GM19351 (cell line): ENCODE measurements around the gene TIMM10B.

Experiments used
- ATAC-seq: cut with Tn5 transposase; IDR thresholded peaks from one replicate; pipeline ENCODE4 v1.9.1; 2021; ENCODE audit warnings: mild to moderate bottlenecking, moderate library complexity; ENCODE audit not compliant: unreplicated experiment

The TIMM10B gene, protein sequence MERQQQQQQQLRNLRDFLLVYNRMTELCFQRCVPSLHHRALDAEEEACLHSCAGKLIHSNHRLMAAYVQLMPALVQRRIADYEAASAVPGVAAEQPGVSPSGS

DNA sequence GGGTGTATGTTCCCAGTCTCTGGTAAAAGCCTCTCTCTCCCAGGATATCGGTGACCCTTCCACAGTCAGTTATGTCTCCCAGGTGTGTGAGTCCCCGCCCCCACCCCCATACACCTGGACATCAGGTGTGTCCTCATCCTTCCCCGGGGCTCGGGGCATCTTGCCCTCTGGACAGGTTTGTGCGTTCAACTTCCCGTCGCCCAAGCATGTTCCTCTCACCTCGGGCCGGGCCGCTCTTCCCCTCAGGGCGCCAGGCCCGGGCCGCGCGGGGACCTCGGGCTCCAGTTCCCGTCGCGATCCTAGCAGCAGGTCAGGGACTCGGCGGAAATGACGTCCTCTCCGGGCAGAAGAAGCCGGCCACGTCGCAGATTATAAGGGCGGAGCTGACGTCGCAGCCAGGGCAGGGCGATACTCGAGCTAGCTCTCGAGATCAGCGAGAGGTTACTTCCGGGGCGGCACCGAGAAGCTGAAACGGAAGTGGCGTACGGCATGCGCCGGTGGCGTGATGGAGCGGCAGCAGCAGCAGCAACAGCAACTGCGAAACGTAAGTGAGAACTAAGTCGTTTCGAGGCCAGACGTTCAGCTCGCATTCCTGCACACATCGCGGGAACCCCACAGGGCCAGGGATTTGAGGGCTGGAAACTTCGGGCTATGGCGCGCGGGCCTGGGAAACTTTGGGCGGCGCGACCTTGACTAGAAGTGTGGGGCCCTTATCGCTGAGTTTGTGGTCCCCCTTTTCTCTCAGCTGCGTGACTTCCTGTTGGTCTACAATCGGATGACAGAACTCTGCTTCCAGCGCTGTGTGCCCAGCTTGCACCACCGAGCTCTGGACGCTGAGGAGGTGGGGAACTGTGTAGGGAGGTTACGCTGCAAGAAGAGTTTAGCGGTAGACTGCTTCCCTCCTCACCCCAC is at the start of gene TIMM10B, which contains the start of gene ARFIP2:
TIMM10B (plus strand) TSS at position 490 of the 912 bp plus-strand sequence; CDS start at position 506, 16 bp downstream.
ARFIP2 (minus strand) TSS at position 320 of the 912 bp plus-strand sequence. CDS start 910 bp downstream, outside the sequence.
- ATAC-seq: peak; percentile 99

DNA sequence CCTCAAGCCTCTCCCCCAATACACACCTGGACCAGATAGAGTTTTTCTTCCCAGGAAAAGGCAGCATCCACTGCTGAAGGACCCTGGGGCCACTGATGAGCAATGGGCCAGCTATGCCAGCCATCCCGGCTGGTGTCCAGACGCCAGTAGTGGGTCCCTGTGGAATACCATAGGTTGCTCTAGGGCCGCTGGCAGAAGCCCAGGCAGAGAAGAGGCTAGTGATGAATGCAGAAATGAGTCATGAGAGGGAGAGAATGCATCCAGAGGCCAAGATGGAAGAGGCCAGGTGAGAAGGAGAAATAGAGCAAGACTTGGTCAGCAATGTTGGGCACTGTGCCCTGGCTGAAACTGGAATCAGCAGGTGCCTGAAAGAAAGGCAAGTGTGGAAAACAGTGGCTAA is 49.4 kb upstream of the TIMM10B start:
- ATAC-seq: no peak

DNA sequence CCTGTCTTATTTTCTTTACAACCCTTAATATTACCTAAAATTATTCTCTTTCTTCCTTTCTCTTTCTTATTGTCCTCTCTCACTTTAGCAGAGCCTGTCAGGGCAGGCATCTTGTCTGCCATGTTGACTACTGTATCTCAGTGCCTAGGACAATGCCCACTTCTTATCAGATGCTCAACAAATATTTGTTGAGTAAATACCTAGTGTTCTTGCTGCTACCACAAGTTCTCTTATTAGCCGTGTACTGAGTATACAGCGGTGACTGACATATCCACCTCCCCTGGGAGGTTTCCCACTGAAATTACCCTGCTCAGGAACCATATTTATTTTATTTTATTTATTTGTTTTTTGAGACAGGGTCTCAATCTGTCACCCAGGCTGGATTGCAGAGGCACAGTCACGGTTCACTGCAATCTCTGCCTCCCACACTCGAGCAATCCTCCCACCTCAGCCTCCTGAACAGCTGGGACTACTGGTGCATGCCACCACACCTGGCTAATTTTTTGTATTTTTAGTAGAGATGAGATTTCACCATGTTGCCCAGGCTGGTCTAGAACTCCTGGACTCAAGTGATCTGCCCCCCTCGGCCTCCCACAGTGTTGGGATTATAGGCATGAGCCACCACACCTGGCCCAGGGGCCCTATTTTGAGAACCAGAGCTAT is 47.2 kb upstream of the TIMM10B start:
- ATAC-seq: peak; percentile 48

DNA sequence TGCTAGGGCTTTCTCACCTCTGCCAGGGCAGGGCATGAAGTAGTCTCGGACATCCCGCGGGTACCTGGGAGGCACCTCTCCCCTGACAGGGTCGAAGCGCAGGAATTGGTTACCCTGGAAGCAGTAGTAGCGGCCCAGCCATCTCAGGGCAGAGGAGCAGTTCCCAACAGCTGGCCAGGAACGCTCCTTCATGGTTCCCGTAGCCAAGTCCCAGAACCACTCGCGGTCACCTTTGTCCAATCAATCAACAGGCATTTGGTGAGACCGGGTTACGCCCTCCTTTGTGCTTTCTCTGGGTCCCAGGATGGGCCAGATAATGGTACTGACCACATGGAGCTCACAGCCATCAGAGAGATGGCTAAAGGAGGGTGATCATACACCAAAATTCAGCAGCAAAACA is 43.9 kb upstream of the TIMM10B start:
- no peak for ATAC-seq

DNA sequence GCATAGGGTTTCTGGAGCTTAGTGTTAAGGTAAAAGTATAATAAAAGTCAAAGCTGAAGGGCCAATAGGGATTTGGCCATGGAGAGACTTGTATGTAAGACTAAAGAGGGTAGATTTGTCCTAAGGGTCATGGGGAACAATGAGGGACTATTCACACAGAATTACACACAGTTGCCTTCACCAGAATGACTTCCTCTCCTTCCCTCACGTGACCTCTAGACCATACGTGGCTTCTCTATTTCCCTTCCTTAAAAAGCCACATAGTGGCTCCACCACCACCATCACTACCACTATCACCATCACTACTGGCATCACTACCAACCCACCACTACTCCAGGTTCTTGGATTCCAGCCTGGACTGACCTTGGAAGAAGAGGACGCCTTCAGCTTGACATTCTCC is 43.3 kb upstream of the TIMM10B start:
- ATAC-seq: no peak

DNA sequence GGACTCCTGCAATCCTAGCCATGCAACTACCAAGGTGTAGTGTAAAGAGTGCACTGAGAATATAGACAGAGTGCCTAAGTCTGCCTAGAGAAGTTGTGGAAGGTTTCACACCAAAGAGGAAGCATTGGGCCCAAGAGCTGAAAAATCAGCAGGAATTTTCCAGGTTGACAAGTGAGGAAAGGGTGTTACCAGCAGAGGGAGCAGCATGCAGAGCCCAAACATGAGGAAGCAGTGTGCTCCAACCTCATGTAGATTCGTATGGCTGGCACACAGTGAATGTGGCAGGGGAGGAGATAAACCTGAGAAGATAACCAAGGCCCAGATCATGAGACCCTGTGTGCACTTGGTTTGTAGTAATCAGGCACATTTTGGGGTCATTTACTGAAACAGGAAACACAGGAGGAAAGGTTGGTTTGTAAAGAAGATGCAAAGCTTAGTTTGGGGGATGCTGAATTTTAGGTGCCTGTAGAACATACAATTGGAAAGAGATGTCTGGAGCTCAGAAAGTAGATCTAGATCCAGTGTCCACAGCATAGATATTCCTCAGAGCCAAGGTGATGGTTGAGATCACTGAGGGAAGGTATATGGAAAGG is 42.2 kb upstream of the TIMM10B start:
- ATAC-seq: no peak

DNA sequence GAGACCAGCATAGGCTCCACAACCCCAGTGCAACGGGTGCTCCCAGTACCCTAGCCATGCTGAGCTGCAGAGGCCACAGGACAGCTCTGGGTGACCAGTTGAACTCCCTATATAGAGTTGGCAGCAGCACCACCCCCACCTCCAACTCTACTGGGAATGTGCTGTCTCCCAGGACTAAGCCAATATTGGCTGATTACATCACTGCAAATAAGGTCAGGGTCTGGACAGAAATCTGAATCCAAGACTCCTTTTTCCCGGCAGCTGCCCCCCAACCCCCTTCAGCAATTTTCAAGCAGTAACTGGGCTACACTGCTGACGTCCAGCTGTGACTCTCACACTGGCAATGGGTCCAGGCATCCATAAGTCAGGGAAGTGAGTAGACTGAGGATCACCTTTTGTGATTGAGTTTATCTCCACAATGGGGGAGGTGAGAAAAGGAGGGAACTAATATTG is 40.4 kb upstream of the TIMM10B start, which contains the start of gene HPX:
HPX (minus strand) TSS at position 82 of the 453 bp plus-strand sequence; CDS start at position 58, 24 bp downstream.
- no peak for ATAC-seq

DNA sequence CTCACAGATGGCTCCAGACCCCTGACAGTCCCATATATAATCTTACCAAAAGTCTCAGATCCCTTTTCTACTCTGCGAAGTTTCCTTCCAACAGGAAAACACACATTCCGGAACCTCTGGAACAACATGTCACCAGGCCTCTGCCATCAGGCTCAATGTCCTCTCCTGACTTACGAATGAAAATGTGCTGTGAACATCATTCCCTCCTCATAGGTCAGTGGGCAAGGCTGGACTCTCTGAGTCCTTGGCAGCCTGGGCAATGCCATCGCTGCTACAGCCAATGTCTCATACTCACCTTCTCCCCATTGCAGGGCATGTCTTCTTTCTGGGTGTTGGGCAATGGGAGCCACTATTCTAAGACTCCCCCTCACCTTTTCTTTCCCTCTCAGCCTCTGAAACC is 38.9 kb upstream of the TIMM10B start:
- ATAC-seq: no peak

DNA sequence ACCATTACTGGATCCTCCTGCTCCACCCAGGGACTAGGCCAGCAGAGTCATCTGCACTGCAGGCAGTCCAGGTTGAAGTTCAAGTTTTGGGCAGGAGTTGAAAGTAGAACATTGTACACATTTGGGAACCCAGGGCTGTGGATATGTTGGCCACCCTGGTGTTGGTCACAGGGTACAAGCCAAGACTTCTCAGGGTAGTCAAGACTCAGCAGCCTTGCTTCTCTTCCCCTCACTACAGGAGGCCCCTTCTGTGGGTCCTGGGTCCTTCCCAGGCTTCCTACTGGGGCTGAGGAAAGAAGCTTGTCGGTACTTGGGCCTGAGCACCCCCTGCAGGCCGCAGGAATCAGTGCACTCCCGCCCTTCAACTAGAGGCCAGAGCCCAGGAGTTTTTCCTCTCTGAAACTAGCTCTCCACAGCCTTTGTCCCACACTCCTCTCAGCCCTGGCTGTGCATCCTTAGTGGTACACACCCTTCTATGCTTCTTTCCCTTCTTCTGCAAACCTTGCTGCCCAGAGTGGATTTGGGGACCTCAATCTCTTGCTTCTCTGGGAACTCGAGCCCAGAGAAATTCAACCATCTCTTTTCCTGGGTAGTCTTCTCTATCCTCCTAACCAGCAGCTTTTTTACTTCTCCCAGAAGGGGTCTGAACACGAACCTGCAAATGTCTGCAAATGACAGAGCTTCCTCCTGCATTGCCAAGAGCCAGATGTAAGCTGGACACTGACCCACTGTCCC is 37.9 kb upstream of the TIMM10B start:
- peak; percentile 88 for ATAC-seq

DNA sequence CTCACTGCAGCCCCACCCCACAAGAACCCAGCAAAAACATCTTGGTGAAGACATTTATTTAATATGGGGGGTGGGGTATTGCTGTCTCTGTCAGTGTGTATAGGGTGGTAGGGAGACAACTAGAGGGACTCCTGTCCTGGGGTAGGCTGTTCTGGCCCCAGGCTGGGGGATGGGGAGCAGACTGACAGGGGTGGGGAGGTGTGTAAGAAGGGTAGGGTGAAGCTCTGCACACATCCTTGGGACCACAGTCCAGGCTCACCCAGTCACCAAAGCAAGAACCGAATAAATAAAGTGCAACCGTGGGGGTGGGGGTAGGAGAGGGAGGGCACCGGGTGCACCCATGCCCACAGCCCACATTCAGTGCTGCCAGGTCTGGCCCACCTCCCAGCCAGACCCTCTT is 32.7 kb upstream of the TIMM10B start:
- no peak for ATAC-seq

DNA sequence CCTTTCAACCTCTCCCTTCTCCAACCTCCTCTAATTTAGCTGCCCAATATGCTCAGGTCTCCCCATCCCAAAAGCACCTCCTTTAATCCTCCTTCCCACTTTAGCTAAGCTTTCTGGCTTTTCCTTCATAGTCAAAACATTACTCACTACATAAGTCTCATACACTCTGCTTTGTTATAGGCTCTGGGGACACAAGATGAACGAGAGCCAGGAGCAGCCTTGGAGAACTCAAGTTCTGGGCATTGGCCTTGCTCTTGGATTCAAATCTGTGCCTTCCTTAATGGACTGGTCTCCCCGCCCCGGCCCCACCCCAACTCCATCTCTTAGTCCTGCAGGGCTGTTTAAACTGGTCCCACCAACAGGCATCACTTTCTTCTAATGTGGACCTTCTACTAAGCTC is 29.1 kb upstream of the TIMM10B start:
- no peak for ATAC-seq

DNA sequence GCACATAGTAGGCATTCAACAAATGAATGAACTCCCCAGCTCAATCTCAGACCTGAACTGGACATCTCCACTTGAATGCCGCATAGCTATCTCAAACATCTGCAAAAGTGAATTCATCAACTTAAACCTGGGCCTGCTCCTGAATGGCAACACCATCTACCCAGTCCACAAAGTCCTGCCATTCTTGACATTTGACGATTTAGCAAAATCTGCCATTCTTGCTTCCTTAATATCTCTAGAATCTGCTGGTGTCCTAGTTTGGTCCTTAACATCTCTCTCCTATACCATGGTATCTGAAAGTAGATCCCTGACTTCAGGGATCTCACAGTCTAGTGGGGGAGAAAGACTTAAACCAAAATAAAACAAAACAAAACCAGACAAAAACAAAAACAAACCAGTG is 28.1 kb upstream of the TIMM10B start:
- ATAC-seq: no peak

DNA sequence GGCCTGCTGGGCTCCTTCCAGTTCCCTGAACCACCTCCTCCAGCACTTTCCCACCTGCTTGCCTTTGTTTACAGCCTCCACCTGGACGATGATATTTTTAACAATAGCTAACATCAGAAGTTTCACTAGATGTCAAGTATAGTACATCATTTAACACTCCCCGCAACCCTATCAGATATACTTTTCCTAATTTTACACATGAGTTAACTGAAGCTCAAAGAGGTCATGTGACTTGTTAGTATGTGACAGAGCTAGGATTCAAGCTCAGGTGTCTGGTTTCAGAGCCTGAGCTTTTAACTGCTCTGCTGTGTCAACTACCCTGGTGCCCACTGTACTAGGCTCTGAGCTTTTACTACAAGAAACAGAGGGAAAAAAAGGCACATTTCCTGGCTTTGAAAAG is 26.2 kb upstream of the TIMM10B start:
- no peak for ATAC-seq

DNA sequence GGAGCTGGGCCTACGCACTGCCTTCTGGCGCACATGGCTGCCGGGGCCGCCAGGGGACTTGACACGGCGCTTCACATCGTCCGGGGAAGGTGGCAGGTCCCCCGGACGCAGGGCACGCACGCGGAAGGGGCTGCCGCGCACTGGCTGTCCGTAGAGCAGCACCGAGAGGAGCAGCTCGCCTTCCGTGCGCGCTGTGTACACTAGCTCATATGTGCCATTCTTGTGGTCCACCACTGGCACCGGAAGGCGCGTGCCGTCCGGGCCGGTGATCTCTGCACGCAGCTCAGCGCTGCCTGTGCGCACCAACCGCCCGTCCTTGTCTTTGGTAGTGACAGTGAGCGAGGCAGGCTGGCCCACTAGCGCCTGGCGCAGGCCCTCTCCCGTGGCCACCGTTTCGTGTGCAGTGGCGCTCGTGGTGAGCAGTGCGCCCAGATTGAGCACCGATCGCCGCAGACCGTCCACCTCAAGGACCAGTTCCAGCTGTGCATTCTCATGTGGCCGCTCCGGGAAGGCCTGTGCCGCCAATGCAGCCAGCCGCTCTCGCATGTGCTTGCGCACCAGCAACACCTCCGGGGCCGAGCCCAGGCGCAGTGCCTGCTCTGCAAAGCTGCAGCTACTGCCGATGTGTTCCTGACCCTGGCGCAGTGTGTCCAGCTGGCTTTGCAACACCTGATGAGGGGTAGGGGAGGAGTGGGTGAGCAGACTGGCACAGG is 24.8 kb upstream of the TIMM10B start:
- ATAC-seq: no peak

DNA sequence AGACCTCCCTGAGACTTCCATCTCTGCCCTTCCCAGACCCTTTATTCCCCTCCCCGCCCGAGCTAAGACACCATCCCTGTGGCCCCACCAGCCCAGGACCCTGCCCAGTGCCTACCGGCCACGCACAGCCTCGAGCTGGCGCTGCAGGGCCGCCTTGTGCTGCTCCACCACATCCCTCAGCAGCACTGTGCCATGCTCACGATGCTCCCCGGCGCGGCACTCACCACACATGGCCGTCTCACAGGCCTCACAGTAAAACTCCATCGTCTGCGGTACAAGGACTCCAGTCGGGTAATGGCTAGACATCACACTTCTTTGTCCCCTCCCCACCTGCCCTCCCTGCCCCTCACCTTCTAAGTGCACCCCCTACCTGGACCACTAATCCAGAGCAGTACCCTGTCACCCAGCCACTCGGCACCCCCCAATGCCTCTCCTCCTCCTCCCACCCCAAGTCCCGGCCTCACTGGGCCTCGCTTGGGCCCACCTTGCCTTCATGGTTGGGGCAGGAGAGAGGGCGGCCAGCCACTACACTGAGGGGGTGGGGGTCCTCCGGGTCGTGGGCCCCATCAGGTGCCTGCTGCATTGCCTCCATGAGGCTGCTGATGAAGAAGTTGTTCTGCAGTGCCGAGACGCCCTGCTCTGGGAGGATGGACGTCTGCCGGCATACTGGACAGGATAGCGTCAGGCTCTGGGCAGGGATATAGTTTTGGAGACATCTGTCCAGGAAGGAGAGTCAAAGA is 23.6 kb upstream of the TIMM10B start:
- no peak for ATAC-seq

DNA sequence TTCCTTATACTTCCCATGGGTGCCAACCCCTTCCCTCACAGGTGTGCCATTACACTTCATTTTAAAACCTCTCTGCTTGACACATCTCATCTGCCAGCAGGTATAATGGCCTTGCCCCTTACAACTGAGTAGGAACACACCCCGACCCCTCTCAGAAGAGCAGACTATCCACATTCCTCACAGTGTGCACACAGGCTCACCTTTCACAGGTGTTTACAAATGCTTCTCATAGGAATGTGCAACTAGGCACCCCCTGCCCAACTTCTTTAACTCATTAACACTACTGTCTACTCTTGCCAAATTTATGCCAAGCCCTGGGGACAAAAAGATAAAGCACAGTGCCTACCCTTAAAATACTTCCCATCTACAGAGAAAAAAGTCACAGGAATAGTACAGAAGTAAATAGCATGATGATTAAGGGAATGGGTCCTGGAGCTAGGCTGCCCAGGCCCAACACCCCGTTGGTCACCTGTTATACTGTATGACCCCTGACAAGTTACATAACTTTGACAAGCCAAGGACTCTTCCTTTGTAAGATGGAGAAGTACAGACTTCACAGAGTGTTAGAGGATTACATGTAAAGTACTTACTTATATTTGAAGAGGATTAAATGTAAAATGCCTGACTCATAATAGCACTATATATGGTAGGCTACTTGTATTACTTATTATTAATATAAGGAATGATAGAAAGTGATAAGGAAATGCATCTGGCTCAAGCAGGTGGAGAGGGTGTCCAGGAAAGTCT is 22.8 kb upstream of the TIMM10B start:
- no peak for ATAC-seq

DNA sequence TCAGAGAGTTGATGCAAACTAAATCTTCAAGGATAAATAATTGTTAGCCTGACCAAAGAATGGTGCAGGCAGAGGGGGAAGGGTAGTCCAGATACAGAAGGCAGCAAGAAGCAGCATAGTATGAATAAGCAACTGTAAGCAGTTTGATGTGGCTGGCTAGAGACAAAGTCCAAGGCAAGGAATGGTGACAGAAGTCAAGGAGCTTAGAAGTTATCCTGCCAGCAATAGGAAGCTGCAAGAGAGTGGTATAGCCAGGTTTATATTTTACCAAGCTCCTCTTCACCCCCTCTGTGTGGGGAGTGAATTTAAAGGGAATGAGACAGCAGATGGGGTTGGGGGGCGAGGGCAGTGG is 22.2 kb upstream of the TIMM10B start:
- no peak for ATAC-seq

DNA sequence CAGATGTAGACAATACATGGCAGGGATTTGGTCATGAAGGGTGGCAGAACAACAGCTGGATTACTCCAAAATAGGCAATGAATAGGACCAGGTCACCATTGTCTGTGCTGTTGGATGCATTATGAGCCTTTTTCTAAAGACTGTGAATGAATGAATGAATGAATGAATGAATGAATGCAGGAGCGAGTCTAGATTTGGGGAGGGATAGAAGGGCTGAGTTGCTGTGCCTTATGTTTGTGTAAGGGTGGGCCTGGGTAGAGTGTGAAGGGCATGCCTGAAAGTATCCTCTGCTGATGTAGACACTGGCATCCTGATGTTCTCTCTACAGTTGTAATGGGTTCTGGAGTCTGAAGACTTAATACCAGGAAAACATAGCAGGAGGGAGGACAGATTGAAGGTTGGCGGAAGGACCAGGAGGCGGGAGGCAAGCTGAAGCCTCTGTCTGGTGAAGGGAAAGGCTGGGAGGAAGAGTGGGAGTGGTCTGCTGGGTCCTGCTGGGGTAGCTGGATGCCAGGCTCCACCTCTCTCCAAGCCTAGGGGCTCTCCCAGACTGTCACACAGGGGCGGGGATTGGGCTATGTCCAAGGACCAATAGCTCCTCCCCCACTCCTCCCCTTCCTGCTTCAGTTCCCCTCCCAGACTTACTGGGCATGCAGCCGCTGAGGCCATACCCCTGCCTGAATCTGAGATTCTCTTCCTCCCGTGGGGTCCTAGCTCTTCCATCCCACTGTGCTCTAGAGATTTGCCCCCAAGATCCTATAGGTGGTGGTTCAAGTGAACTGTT is 12.4 kb upstream of the TIMM10B start:
- peak; percentile 82 for ATAC-seq
